ENCODE data around the gene GCAT.

Gene GCAT

GRCh38 chr22:37807410-37808293, at the start of gene GCAT:
Gene GCAT (plus strand): TSS chr22:37807934. CDS start chr22:37807968, 34 bp downstream.
- Histone ChIP-seq H3K4me3 (ENCODE audit: low read depth, low read length) (peak within 1 kb of the TSS; percentile 53), H3K27me3 (ENCODE audit: insufficient read depth, low read depth, severe bottlenecking) (peaks cover 8% of the 10 kb centered on the region), H3K36me3 (no peaks in the 10 kb centered on the region), H3K27ac (no peak within 1 kb of the TSS), H3K9me3 (ENCODE audit: severe bottlenecking) (no peaks in the 10 kb centered on the region)
- TF ChIP-seq CTCF (IDR thresholded peaks at IDR 0.05; ENCODE audit: low read depth, low read length): no peak
- DNase-seq: peak; percentile 96

- peaks cover 10% of the 10 kb centered on the region for H3K36me3 ChIP-seq
- no peak overlapping the region for H3K4me3 ChIP-seq (ENCODE audit: low read depth, low read length)
- no peak overlapping the region for H3K27ac ChIP-seq
- H3K27me3 ChIP-seq (ENCODE audit: insufficient read depth, low read depth, severe bottlenecking): no peaks in the 10 kb centered on the region
- no peak for DNase-seq
- no peaks in the 10 kb centered on the region for H3K9me3 ChIP-seq (ENCODE audit: severe bottlenecking)
- TF ChIP-seq CTCF (IDR thresholded peaks at IDR 0.05; ENCODE audit: low read depth, low read length): no peak
These were observed 49.0 kb upstream of the GCAT start for GRCh38 chr22:37758694-37759093.

- no peaks in the 10 kb centered on the region for H3K9me3 ChIP-seq (ENCODE audit: severe bottlenecking)
- H3K27me3 ChIP-seq (ENCODE audit: insufficient read depth, low read depth, severe bottlenecking): no peaks in the 10 kb centered on the region
- DNase-seq: no peak
- H3K36me3 ChIP-seq: peaks cover 10% of the 10 kb centered on the region
- TF ChIP-seq CTCF (IDR thresholded peaks at IDR 0.05; ENCODE audit: low read depth, low read length): no peak
- H3K4me3 ChIP-seq (ENCODE audit: low read depth, low read length): no peak overlapping the region
- no peak overlapping the region for H3K27ac ChIP-seq
These were observed 48.5 kb upstream of the GCAT start for GRCh38 chr22:37759281-37759680.

- Histone ChIP-seq H3K27me3 (ENCODE audit: insufficient read depth, low read depth, severe bottlenecking) (no peaks in the 10 kb centered on the region), H3K36me3 (peaks cover 10% of the 10 kb centered on the region), H3K9me3 (ENCODE audit: severe bottlenecking) (no peaks in the 10 kb centered on the region), H3K4me3 (ENCODE audit: low read depth, low read length) (no peak overlapping the region), H3K27ac (no peak overlapping the region)
- TF ChIP-seq CTCF (IDR thresholded peaks at IDR 0.05; ENCODE audit: low read depth, low read length): no peak
- DNase-seq: no peak
These were observed 47.6 kb upstream of the GCAT start for GRCh38 chr22:37760152-37760551.

GRCh38 chr22:37762389-37762836, 45.3 kb upstream of the GCAT start:
- Histone ChIP-seq H3K27ac (no peak overlapping the region), H3K4me3 (ENCODE audit: low read depth, low read length) (no peak overlapping the region), H3K36me3 (peaks cover 10% of the 10 kb centered on the region), H3K27me3 (ENCODE audit: insufficient read depth, low read depth, severe bottlenecking) (no peaks in the 10 kb centered on the region), H3K9me3 (ENCODE audit: severe bottlenecking) (no peaks in the 10 kb centered on the region)
- no peak for TF ChIP-seq CTCF (IDR thresholded peaks at IDR 0.05; ENCODE audit: low read depth, low read length)
- no peak for DNase-seq

Measured in WERI-Rb-1 (cell line).